CD4-positive, alpha-beta memory T cell (primary cell): Measurements from ENCODE around the gene ARL6IP4. TPM values are rescaled to one million over a fixed set of nuclear protein-coding genes. Genes with fewer than 3 reads are reported as not detected.
A peak's percentile ranks its signal among the peaks of the same experiment; 100 is the strongest.

ENCODE experiments used
- CTCF ChIA-PET: fragments of 350-600 bp; sonication (Branson Sonifier 250); formaldehyde crosslinking; loops from one replicate; lab custom pipeline; 2021; ENCODE audit warnings: inconsistent platforms; ENCODE audit not compliant: partially characterized antibody; lab: Charles Lee
- POLR2A ChIA-PET: fragments of 350-600 bp; sonication (Branson Sonifier 250); formaldehyde crosslinking; loops from one replicate; lab custom pipeline; 2021; ENCODE audit not compliant: partially characterized antibody; lab: Charles Lee
- DNase-seq, 5 donors: peaks; one replicate each; pipeline versions ENCODE4 v3.0.0 to v3.0.0-alpha.2; 2020 to 2022; ENCODE audit warnings: mixed read lengths in 1 of 5
- H3K27ac ChIP-seq: one replicate; pipeline ENCODE4 v1.7.0; 2013; ENCODE audit warnings: low read depth, low read length
- H3K27me3 ChIP-seq: 2 replicates; pipeline ENCODE4 v1.7.0; 2013; ENCODE audit warnings: mild to moderate bottlenecking, low read length, moderate library complexity; ENCODE audit not compliant: insufficient read depth
- H3K36me3 ChIP-seq: 2 replicates; pipeline ENCODE4 v1.7.0; 2013; ENCODE audit warnings: mild to moderate bottlenecking, low read length, moderate library complexity; ENCODE audit not compliant: insufficient read depth
- H3K4me1 ChIP-seq: 2 replicates; pipeline ENCODE4 v1.7.0; 2013; ENCODE audit warnings: mild to moderate bottlenecking, low read length, moderate library complexity; ENCODE audit not compliant: insufficient read depth
- H3K4me3 ChIP-seq, 2 donors: one replicate each; pipeline ENCODE4 v1.7.0; 2013; ENCODE audit warnings: low read length in 2 of 2, mild to moderate bottlenecking in 1 of 2
- H3K9me3 ChIP-seq, 2 donors: one replicate each; pipeline ENCODE4 v1.7.0; 2013; ENCODE audit warnings: low read length in 2 of 2, control low read depth in 1 of 2; ENCODE audit not compliant: control insufficient read depth in 1 of 2
- H3K27ac Mint-ChIP-seq, 7 donors: one replicate each; pipeline ENCODE4 v1.8.0; 2020 to 2021; ENCODE audit warnings: mixed read lengths in 7 of 7, mild to moderate bottlenecking in 6 of 7, inconsistent platforms in 3 of 7, moderate library complexity in 3 of 7
- H3K27me3 Mint-ChIP-seq, 2 donors: one replicate each; pipeline ENCODE4 v1.8.0; 2020 to 2021; ENCODE audit warnings: mixed read lengths in 2 of 2
- H3K36me3 Mint-ChIP-seq, 2 donors: one replicate each; pipeline ENCODE4 v1.8.0; 2020 to 2021; ENCODE audit warnings: mixed read lengths in 2 of 2, inconsistent platforms in 1 of 2, mild to moderate bottlenecking in 1 of 2
- H3K4me1 Mint-ChIP-seq, 4 donors: one replicate each; pipeline ENCODE4 v1.8.0; 2020 to 2021; ENCODE audit warnings: mixed read lengths in 4 of 4, mild to moderate bottlenecking in 1 of 4
- H3K4me3 Mint-ChIP-seq, 8 donors: one replicate each; pipeline ENCODE4 v1.8.0; 2020 to 2021; ENCODE audit warnings: mixed read lengths in 8 of 8, mild to moderate bottlenecking in 7 of 8, moderate library complexity in 6 of 8, inconsistent platforms in 3 of 8
- H3K9me3 Mint-ChIP-seq, 8 donors: one replicate each; pipeline ENCODE4 v1.8.0; 2020 to 2021; ENCODE audit warnings: mixed read lengths in 8 of 8, mild to moderate bottlenecking in 5 of 8, inconsistent platforms in 3 of 8, moderate library complexity in 1 of 8
- intact Hi-C: fragments of 100-400 bp; cut with micrococcal nuclease; formaldehyde crosslinking; loops from one replicate; pipeline ENCODE4 v1.15.1; 2023
- microRNA-seq: library from miRNA; unstranded; fragments of <30 nt; microRNA quantifications from one replicate; pipeline ENCODE4 v1.2.0, GENCODE V29; 2021; ENCODE audit warnings: borderline replicate concordance, borderline number of aligned reads, borderline microRNAs expressed, mixed read lengths
- polyA plus RNA-seq, 2 donors: library from polyadenylated mRNA; unstranded; fragments of 300-500 nt; fragmentation: Illumina TruSeq; gene quantifications; one replicate each; pipeline ENCODE4 v1.2.3, GENCODE V29; 2021
- total RNA-seq, 2 experiments: library from RNA; stranded (reverse); gene quantifications; one replicate each; pipeline ENCODE4 v1.2.3, GENCODE V29; 2021

Gene ARL6IP4
- total and polyA plus RNA-seq, 4 experiments from 2014 or later = 159 to 252 (median 182) TPM

GRCh38 chr12:123028475-123028874 is 48.0 kb downstream of the ARL6IP4 start:
- Mint-ChIP-seq H3K27ac (no peak overlapping the region), H3K36me3 (peaks cover 10 to 11% of the 10 kb centered on the region in 2 donors), H3K4me1 (peaks cover 7 to 27% (median 9%) of the 10 kb centered on the region in 4 donors), H3K27me3 (no peaks in the 10 kb centered on the region), H3K4me3 (no peak overlapping the region), H3K9me3 (peaks cover 0 to 2% (median 0%) of the 10 kb centered on the region in 8 donors)
- Histone ChIP-seq H3K4me1 (peaks cover 7% of the 10 kb centered on the region), H3K27me3 (no peaks in the 10 kb centered on the region), H3K9me3 (no peaks in the 10 kb centered on the region), H3K4me3 (no peak overlapping the region), H3K27ac (no peak overlapping the region), H3K36me3 (no peaks in the 10 kb centered on the region)
- ChIA-PET CTCF (no interaction called here), POLR2A (interaction anchor here (1.7 kb wide), 1 partner anchor 205 kb away, joined by 4 read pairs; the partner anchor contains the start of gene MTRFR)
- intact Hi-C loops = no loop called here
- no peak for DNase-seq

- Mint-ChIP-seq H3K27ac (no peak overlapping the region), H3K4me3 (no peak overlapping the region), H3K4me1 (peaks cover 14 to 30% (median 16%) of the 10 kb centered on the region in 4 donors), H3K9me3 (peaks cover 0 to 2% (median 0%) of the 10 kb centered on the region in 8 donors), H3K36me3 (peaks cover 10 to 11% of the 10 kb centered on the region in 2 donors), H3K27me3 (no peaks in the 10 kb centered on the region)
- Histone ChIP-seq H3K36me3 (no peaks in the 10 kb centered on the region), H3K4me1 (peaks cover 16% of the 10 kb centered on the region), H3K27ac (no peak overlapping the region), H3K27me3 (no peaks in the 10 kb centered on the region), H3K9me3 (no peaks in the 10 kb centered on the region), H3K4me3 (no peak overlapping the region)
- ChIA-PET POLR2A (interaction anchor here (0.6 kb wide), 1 partner anchor 165 kb away, joined by 3 read pairs; no protein-coding TSS in a partner anchor), CTCF (no interaction called here)
- DNase-seq = no peak
- intact Hi-C loops = no loop called here
These were observed 49.1 kb downstream of the ARL6IP4 start for GRCh38 chr12:123029550-123029949.

GRCh38 chr12:123030686-123031085 is 50.2 kb downstream of the ARL6IP4 start:
- CTCF ChIA-PET = interaction anchor here (2.2 kb wide), 1 partner anchor 13 kb away, joined by 6 read pairs; no protein-coding TSS in a partner anchor
- Mint-ChIP-seq H3K4me1 (peaks cover 9 to 26% (median 14%) of the 10 kb centered on the region in 4 donors), H3K27ac (peak overlapping the region in 1 of 7 donors; percentile 31), H3K9me3 (peaks cover 0 to 2% (median 0%) of the 10 kb centered on the region in 8 donors), H3K27me3 (no peaks in the 10 kb centered on the region), H3K4me3 (no peak overlapping the region), H3K36me3 (peaks cover 10 to 11% of the 10 kb centered on the region in 2 donors)
- intact Hi-C loops = no loop called here
- Histone ChIP-seq H3K36me3 (no peaks in the 10 kb centered on the region), H3K9me3 (no peaks in the 10 kb centered on the region), H3K4me1 (peaks cover 9% of the 10 kb centered on the region), H3K4me3 (no peak overlapping the region), H3K27ac (no peak overlapping the region), H3K27me3 (no peaks in the 10 kb centered on the region)
- POLR2A ChIA-PET = no interaction called here
- DNase-seq = no peak

DNA sequence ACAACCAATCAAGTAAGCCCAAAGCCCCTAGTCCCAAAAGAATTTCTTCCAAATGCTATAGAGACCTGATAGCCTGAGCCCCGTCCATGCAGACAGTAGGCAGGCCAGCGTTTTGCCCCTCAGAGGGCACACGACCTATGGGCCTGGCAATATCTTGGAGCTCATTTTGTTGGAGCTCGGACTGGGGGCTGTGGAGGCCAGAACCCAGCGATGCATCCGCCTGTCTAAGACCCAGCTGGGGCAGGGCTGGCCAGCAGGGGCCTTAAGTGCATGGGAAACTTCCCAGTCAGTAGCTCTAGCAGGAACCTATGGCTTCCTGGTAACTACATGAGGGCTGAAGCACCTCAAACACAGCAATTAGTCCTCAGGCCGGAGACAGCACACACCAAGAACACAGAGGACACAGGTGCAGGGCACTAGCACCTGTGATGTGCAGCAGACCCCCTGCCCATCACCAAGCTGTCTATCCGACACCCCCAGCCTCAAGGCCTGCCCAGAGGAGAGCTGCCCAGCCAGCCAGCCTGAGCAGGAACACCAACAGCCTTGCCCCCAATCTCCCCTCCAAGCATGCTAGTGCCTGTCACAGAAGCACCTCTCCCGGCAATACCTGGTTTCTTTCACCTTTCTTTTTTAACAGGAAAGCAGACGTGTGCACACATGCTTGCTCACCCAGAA is 50.8 kb downstream of the ARL6IP4 start:
- H3K4me3 Mint-ChIP-seq = no peak overlapping the region
- H3K4me1 Mint-ChIP-seq = peaks cover 8 to 25% (median 14%) of the 10 kb centered on the region in 4 donors
- no peaks in the 10 kb centered on the region for H3K27me3 Mint-ChIP-seq
- H3K27ac Mint-ChIP-seq = peak overlapping the region in 2 of 7 donors; percentile 31 to 57
- CTCF ChIA-PET = interaction anchor here (2.2 kb wide), 1 partner anchor 12 kb away, joined by 6 read pairs; no protein-coding TSS in a partner anchor
- peaks cover 0 to 2% (median 0%) of the 10 kb centered on the region in 8 donors for H3K9me3 Mint-ChIP-seq
- no peak overlapping the region for H3K27ac ChIP-seq
- H3K36me3 Mint-ChIP-seq = peaks cover 9 to 11% of the 10 kb centered on the region in 2 donors
- POLR2A ChIA-PET = no interaction called here
- no peak overlapping the region for H3K4me3 ChIP-seq
- intact Hi-C loops = no loop called here
- H3K27me3 ChIP-seq = no peaks in the 10 kb centered on the region
- H3K4me1 ChIP-seq = peaks cover 9% of the 10 kb centered on the region
- no peaks in the 10 kb centered on the region for H3K36me3 ChIP-seq
- no peak for DNase-seq
- H3K9me3 ChIP-seq = no peaks in the 10 kb centered on the region

Small RNA genes lying within 50 kb of the gene (microRNA-seq; reads per million reads assigned to microRNA genes)
- not detected for gene MIR4304

Other genes starting within 250 kb of the ARL6IP4 start
- gene HCAR1, start 249.8 kb upstream of the ARL6IP4 start, total RNA-seq = under 1 TPM; 0.09 to 0.19 TPM
- gene HCAR1, start 249.8 kb upstream of the ARL6IP4 start, polyA plus RNA-seq = not detected
- 10 to 100 TPM; 47.8 to 49.1 TPM for gene DENR, start 227.9 kb upstream of the ARL6IP4 start, total RNA-seq
- 10 to 100 TPM; 63.6 to 93.4 TPM for gene DENR, start 227.9 kb upstream of the ARL6IP4 start, polyA plus RNA-seq
- gene CCDC62, start 206.1 kb upstream of the ARL6IP4 start, total RNA-seq = 1 to 10 TPM in 1 of 2 experiments, under 1 TPM in 1; 0.97 to 2.3 TPM
- gene CCDC62, start 206.1 kb upstream of the ARL6IP4 start, polyA plus RNA-seq = under 1 TPM in 1 of 2 donors, not detected in 1; 0.14 TPM
- gene HIP1R, start 145.2 kb upstream of the ARL6IP4 start, total RNA-seq = 10 to 100 TPM; 87.7 to 88.3 TPM
- gene HIP1R, start 145.2 kb upstream of the ARL6IP4 start, polyA plus RNA-seq = 10 to 100 TPM in 1 of 2 donors, 1 to 10 TPM in 1; 4.5 to 11.2 TPM
- 10 to 100 TPM; 22.8 to 23.7 TPM for gene VPS37B, start 84.6 kb upstream of the ARL6IP4 start, total RNA-seq
- gene VPS37B, start 84.6 kb upstream of the ARL6IP4 start, polyA plus RNA-seq = 10 to 100 TPM; 18.8 to 21.6 TPM
- gene ABCB9, start 14.2 kb upstream of the ARL6IP4 start, total RNA-seq = 1 to 10 TPM; 5.9 to 7.1 TPM
- 1 to 10 TPM in 1 of 2 donors, under 1 TPM in 1; 0.81 to 1.8 TPM for gene ABCB9, start 14.2 kb upstream of the ARL6IP4 start, polyA plus RNA-seq
- 10 to 100 TPM; 38.3 to 46.6 TPM for gene OGFOD2, start 5.4 kb upstream of the ARL6IP4 start, total RNA-seq
- 10 to 100 TPM; 13.9 to 15.9 TPM for gene OGFOD2, start 5.4 kb upstream of the ARL6IP4 start, polyA plus RNA-seq
- gene PITPNM2, start 170.4 kb downstream of the ARL6IP4 start, total RNA-seq = 10 to 100 TPM; 15.7 to 16.8 TPM
- gene PITPNM2, start 170.4 kb downstream of the ARL6IP4 start, polyA plus RNA-seq = 1 to 10 TPM in 1 of 2 donors, under 1 TPM in 1; 0.77 to 3.3 TPM